ENCODE results near the gene PREX1.

PREX1 gene

DNA sequence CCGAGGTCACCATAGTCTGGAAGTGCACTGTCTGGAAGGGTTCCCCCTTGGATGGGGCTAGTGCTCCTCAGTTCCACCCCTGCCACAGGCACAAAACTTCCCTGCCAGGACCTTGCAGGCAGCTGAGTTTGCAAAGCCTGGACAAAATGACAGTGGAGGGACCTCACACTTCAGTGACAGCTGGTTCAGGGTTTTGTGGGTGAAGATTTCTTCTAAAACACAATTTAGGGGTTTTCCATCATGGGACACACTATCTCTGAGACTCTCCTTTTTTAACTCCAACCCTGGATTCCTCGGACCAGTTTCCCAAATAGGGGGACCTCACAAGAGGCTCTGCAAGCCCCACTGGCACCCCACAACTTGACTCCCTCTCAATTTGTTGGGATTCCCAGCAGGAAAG, 33.6 kb upstream of the PREX1 start:
- Histone ChIP-seq H3K9me3 (ENCODE audit: control insufficient read depth in 2 of 2, low read length in 2 of 2) (no peaks in the 10 kb centered on the region), H3K9ac (ENCODE audit: low read depth in 1 of 2, low read length in 2 of 2) (no peak overlapping the region), H3K4me1 (ENCODE audit: control insufficient read depth in 2 of 2, insufficient read depth in 2 of 2, low read length in 2 of 2) (no peaks in the 10 kb centered on the region)

DNA sequence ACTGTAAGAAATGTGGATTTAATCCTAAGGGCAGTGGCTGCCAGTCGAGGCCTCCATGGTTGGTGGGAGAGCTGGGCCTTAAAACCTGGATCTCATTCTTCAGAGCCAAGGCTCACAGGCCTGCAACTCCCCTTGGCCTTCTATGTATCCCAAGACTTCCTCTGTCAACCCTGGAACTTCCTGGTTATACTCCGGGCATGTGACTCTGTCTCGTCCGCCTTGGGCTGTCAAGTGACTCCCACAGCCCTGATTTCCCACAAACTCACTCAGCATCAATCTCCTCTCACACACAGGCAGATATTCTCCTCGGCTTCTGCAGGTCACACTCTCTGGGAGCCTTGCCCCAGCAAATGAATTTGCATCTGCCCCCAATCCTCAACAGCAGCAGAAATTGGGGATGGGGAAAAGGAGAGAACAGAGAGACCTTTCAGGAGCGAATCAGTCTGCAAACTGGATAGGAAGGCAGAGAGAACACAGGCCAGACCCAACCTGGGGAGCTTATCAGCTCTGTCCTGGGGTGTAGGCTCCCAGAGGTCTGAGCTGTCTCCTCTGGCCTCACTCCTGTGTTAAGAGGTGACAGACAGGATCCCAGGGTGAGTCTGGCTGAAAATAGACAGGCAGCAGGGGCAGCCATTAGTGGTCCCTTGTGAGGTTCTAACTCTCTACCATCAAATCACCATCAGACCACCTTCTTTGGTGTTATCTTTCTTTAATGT, 30.4 kb upstream of the PREX1 start:
- Histone ChIP-seq H3K4me3 (ENCODE audit: low read length in 2 of 2) (no peak overlapping the region), H3K4me1 (ENCODE audit: control insufficient read depth in 2 of 2, insufficient read depth in 2 of 2, low read length in 2 of 2) (no peaks in the 10 kb centered on the region), H3K9me3 (ENCODE audit: control insufficient read depth in 2 of 2, low read length in 2 of 2) (no peaks in the 10 kb centered on the region), H3K27me3 (ENCODE audit: control insufficient read depth in 2 of 2, insufficient read depth in 2 of 2, low read length in 2 of 2) (no peaks in the 10 kb centered on the region), H3K36me3 (ENCODE audit: control insufficient read depth in 2 of 2, insufficient read depth in 2 of 2, low read length in 2 of 2) (no peaks in the 10 kb centered on the region), H3K27ac (ENCODE audit: low read depth in 2 of 2, low read length in 2 of 2) (peak overlapping the region in 1 of 2 donors; percentile 48), H3K9ac (ENCODE audit: low read depth in 1 of 2, low read length in 2 of 2) (no peak overlapping the region)

More for the DNA sequence above, 33.6 kb upstream of the PREX1 start:
- Histone ChIP-seq H3K4me3 (ENCODE audit: low read length in 2 of 2) (no peak overlapping the region), H3K27me3 (ENCODE audit: control insufficient read depth in 2 of 2, insufficient read depth in 2 of 2, low read length in 2 of 2) (no peaks in the 10 kb centered on the region), H3K36me3 (ENCODE audit: control insufficient read depth in 2 of 2, insufficient read depth in 2 of 2, low read length in 2 of 2) (no peaks in the 10 kb centered on the region), H3K27ac (ENCODE audit: low read depth in 2 of 2, low read length in 2 of 2) (no peak overlapping the region)

GRCh38 chr20:48856130-48856529, 28.3 kb upstream of the PREX1 start:
- Histone ChIP-seq H3K4me3 (ENCODE audit: low read length in 2 of 2) (no peak overlapping the region), H3K9me3 (ENCODE audit: control insufficient read depth in 2 of 2, low read length in 2 of 2) (no peaks in the 10 kb centered on the region), H3K9ac (ENCODE audit: low read depth in 1 of 2, low read length in 2 of 2) (no peak overlapping the region), H3K27ac (ENCODE audit: low read depth in 2 of 2, low read length in 2 of 2) (no peak overlapping the region), H3K4me1 (ENCODE audit: control insufficient read depth in 2 of 2, insufficient read depth in 2 of 2, low read length in 2 of 2) (no peaks in the 10 kb centered on the region), H3K27me3 (ENCODE audit: control insufficient read depth in 2 of 2, insufficient read depth in 2 of 2, low read length in 2 of 2) (no peaks in the 10 kb centered on the region), H3K36me3 (ENCODE audit: control insufficient read depth in 2 of 2, insufficient read depth in 2 of 2, low read length in 2 of 2) (no peaks in the 10 kb centered on the region)

GRCh38 chr20:48855046-48855445, 27.2 kb upstream of the PREX1 start:
- no peaks in the 10 kb centered on the region for H3K27me3 ChIP-seq (ENCODE audit: control insufficient read depth in 2 of 2, insufficient read depth in 2 of 2, low read length in 2 of 2)
- H3K9me3 ChIP-seq (ENCODE audit: control insufficient read depth in 2 of 2, low read length in 2 of 2): no peaks in the 10 kb centered on the region
- no peak overlapping the region for H3K9ac ChIP-seq (ENCODE audit: low read depth in 1 of 2, low read length in 2 of 2)
- no peaks in the 10 kb centered on the region for H3K36me3 ChIP-seq (ENCODE audit: control insufficient read depth in 2 of 2, insufficient read depth in 2 of 2, low read length in 2 of 2)
- no peak overlapping the region for H3K27ac ChIP-seq (ENCODE audit: low read depth in 2 of 2, low read length in 2 of 2)
- no peaks in the 10 kb centered on the region for H3K4me1 ChIP-seq (ENCODE audit: control insufficient read depth in 2 of 2, insufficient read depth in 2 of 2, low read length in 2 of 2)
- H3K4me3 ChIP-seq (ENCODE audit: low read length in 2 of 2): no peak overlapping the region

DNA sequence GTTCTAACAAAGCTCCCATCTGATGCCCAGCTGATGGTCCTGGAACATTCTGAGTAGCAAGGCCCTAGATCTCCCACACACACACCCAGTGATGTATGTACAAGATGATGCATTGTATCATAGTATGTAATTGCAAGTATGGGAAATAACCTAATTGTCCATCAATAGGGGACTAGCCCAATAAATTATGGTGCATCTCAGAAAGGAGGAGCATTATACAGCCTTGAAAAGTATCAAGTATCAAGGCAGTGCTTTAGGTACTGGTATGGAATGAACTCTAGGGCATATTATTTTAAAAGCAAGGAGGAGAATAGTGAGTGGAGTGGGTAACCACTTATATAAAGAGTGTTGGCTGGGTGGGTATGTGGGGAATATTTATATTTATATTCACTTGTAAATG, 24.8 kb upstream of the PREX1 start:
- H3K4me1 ChIP-seq (ENCODE audit: control insufficient read depth in 2 of 2, insufficient read depth in 2 of 2, low read length in 2 of 2): no peaks in the 10 kb centered on the region
- no peaks in the 10 kb centered on the region for H3K36me3 ChIP-seq (ENCODE audit: control insufficient read depth in 2 of 2, insufficient read depth in 2 of 2, low read length in 2 of 2)
- no peak overlapping the region for H3K9ac ChIP-seq (ENCODE audit: low read depth in 1 of 2, low read length in 2 of 2)
- H3K9me3 ChIP-seq (ENCODE audit: control insufficient read depth in 2 of 2, low read length in 2 of 2): no peaks in the 10 kb centered on the region
- H3K27me3 ChIP-seq (ENCODE audit: control insufficient read depth in 2 of 2, insufficient read depth in 2 of 2, low read length in 2 of 2): no peaks in the 10 kb centered on the region
- H3K27ac ChIP-seq (ENCODE audit: low read depth in 2 of 2, low read length in 2 of 2): no peak overlapping the region
- H3K4me3 ChIP-seq (ENCODE audit: low read length in 2 of 2): no peak overlapping the region

DNA sequence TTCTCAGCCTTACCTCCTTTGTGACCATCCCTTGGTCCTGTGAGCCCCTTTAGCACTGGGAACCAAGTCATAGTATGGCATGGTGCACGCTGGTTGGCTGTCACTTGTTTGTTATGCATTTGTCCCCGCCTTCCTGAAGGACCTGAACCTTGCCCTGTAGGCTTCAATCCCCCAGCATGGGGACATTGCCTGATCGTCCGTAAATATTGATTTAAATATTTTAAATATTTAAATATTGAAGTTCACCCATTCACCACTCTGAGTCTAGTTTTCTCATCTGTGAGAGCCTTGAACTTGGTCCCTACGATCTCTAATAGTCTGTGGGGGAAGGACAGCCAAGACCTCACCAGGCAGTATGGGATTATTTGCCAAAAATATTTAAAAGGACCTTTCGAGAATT, 23.8 kb upstream of the PREX1 start:
- no peaks in the 10 kb centered on the region for H3K27me3 ChIP-seq (ENCODE audit: control insufficient read depth in 2 of 2, insufficient read depth in 2 of 2, low read length in 2 of 2)
- no peaks in the 10 kb centered on the region for H3K36me3 ChIP-seq (ENCODE audit: control insufficient read depth in 2 of 2, insufficient read depth in 2 of 2, low read length in 2 of 2)
- no peaks in the 10 kb centered on the region for H3K9me3 ChIP-seq (ENCODE audit: control insufficient read depth in 2 of 2, low read length in 2 of 2)
- no peak overlapping the region for H3K9ac ChIP-seq (ENCODE audit: low read depth in 1 of 2, low read length in 2 of 2)
- H3K4me3 ChIP-seq (ENCODE audit: low read length in 2 of 2): no peak overlapping the region
- no peaks in the 10 kb centered on the region for H3K4me1 ChIP-seq (ENCODE audit: control insufficient read depth in 2 of 2, insufficient read depth in 2 of 2, low read length in 2 of 2)
- no peak overlapping the region for H3K27ac ChIP-seq (ENCODE audit: low read depth in 2 of 2, low read length in 2 of 2)

DNA sequence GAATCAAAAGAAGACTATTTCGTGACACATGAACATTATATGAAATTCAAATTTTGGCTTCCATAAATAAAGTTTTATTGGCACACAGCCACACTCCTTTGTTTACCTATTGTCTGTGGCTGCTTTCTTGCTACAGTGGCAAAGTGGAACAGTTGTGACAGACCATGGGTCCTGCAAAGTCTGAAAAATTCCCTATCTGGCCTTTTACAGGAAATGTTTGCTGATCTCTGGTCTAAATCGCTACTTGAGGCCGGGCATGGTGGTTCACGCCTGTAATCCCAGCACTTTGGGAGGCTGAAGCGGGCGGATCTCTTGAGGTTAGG, 23.1 kb upstream of the PREX1 start:
- no peaks in the 10 kb centered on the region for H3K4me1 ChIP-seq (ENCODE audit: control insufficient read depth in 2 of 2, insufficient read depth in 2 of 2, low read length in 2 of 2)
- no peak overlapping the region for H3K4me3 ChIP-seq (ENCODE audit: low read length in 2 of 2)
- no peaks in the 10 kb centered on the region for H3K9me3 ChIP-seq (ENCODE audit: control insufficient read depth in 2 of 2, low read length in 2 of 2)
- no peak overlapping the region for H3K9ac ChIP-seq (ENCODE audit: low read depth in 1 of 2, low read length in 2 of 2)
- no peak overlapping the region for H3K27ac ChIP-seq (ENCODE audit: low read depth in 2 of 2, low read length in 2 of 2)
- no peaks in the 10 kb centered on the region for H3K27me3 ChIP-seq (ENCODE audit: control insufficient read depth in 2 of 2, insufficient read depth in 2 of 2, low read length in 2 of 2)
- H3K36me3 ChIP-seq (ENCODE audit: control insufficient read depth in 2 of 2, insufficient read depth in 2 of 2, low read length in 2 of 2): no peaks in the 10 kb centered on the region

DNA sequence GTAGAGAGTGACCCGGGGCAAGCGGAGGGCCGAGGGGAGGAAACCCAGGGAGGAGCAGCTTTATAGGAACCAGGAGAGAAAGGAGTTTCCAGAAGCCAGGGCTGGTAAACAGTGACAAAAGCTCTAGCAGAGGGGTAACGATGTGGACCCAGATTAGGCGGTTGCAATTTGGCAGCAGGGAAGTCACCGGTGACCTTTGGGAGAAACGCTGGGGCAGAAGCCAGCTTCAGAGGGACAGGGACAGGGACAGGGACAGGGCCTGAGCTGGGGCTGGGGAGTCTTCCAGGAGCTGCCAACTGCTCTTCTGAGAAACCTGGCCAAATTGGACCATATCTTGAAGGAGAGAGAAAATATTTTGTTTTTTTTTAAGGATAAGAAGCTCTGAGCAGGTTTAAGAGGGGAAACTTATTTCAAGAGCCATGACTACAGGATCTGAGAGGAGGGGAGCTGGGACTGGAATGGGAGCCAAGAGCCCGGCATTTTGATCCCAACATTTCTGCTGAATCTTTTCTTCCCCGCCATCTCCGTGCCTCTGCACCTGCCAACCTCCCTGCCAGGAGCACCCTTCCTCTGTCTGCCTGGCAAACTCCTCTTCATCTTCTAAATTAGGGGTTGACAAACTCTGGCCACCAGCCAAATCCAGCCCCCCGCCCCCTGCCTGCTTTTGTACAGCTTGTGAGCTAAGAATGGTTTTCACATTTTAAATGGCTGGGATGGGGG, 22.6 kb upstream of the PREX1 start:
- Histone ChIP-seq H3K4me3 (ENCODE audit: low read length in 2 of 2) (no peak overlapping the region), H3K4me1 (ENCODE audit: control insufficient read depth in 2 of 2, insufficient read depth in 2 of 2, low read length in 2 of 2) (no peaks in the 10 kb centered on the region), H3K27ac (ENCODE audit: low read depth in 2 of 2, low read length in 2 of 2) (no peak overlapping the region), H3K9ac (ENCODE audit: low read depth in 1 of 2, low read length in 2 of 2) (no peak overlapping the region), H3K9me3 (ENCODE audit: control insufficient read depth in 2 of 2, low read length in 2 of 2) (no peaks in the 10 kb centered on the region), H3K27me3 (ENCODE audit: control insufficient read depth in 2 of 2, insufficient read depth in 2 of 2, low read length in 2 of 2) (no peaks in the 10 kb centered on the region), H3K36me3 (ENCODE audit: control insufficient read depth in 2 of 2, insufficient read depth in 2 of 2, low read length in 2 of 2) (no peaks in the 10 kb centered on the region)

DNA sequence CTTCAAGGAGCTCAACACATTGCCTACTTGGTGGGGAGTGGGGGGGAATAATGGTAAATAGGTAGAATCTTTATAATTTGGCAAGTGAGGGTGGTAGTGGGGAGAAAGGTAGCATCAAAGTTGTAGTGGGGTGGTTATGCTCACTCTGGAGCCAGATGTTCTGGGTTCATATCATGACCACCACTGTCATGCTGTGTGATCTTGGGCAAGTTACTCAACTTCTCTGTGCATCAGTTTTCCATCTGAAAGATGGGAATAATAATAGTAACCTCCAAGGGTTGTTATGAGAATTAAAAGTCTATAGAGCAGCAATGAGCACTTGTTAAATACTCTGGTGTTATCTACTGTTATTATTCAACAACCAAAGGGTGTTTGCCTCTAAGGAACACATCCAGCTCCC, 22.0 kb upstream of the PREX1 start:
- Histone ChIP-seq H3K27ac (ENCODE audit: low read depth in 2 of 2, low read length in 2 of 2) (no peak overlapping the region), H3K9ac (ENCODE audit: low read depth in 1 of 2, low read length in 2 of 2) (no peak overlapping the region), H3K4me1 (ENCODE audit: control insufficient read depth in 2 of 2, insufficient read depth in 2 of 2, low read length in 2 of 2) (no peaks in the 10 kb centered on the region), H3K36me3 (ENCODE audit: control insufficient read depth in 2 of 2, insufficient read depth in 2 of 2, low read length in 2 of 2) (no peaks in the 10 kb centered on the region), H3K27me3 (ENCODE audit: control insufficient read depth in 2 of 2, insufficient read depth in 2 of 2, low read length in 2 of 2) (no peaks in the 10 kb centered on the region), H3K9me3 (ENCODE audit: control insufficient read depth in 2 of 2, low read length in 2 of 2) (no peaks in the 10 kb centered on the region), H3K4me3 (ENCODE audit: low read length in 2 of 2) (no peak overlapping the region)

GRCh38 chr20:48849299-48849698, 21.5 kb upstream of the PREX1 start:
- no peaks in the 10 kb centered on the region for H3K27me3 ChIP-seq (ENCODE audit: control insufficient read depth in 2 of 2, insufficient read depth in 2 of 2, low read length in 2 of 2)
- no peak overlapping the region for H3K9ac ChIP-seq (ENCODE audit: low read depth in 1 of 2, low read length in 2 of 2)
- H3K9me3 ChIP-seq (ENCODE audit: control insufficient read depth in 2 of 2, low read length in 2 of 2): no peaks in the 10 kb centered on the region
- H3K27ac ChIP-seq (ENCODE audit: low read depth in 2 of 2, low read length in 2 of 2): no peak overlapping the region
- H3K36me3 ChIP-seq (ENCODE audit: control insufficient read depth in 2 of 2, insufficient read depth in 2 of 2, low read length in 2 of 2): no peaks in the 10 kb centered on the region
- no peak overlapping the region for H3K4me3 ChIP-seq (ENCODE audit: low read length in 2 of 2)
- H3K4me1 ChIP-seq (ENCODE audit: control insufficient read depth in 2 of 2, insufficient read depth in 2 of 2, low read length in 2 of 2): no peaks in the 10 kb centered on the region

Data from mucosa of rectum (tissue), 2 donors.